MCF 10A (cell line): ENCODE measurements around the gene ZNF892. TPM values are rescaled to one million over a fixed set of nuclear protein-coding genes. Genes with fewer than 3 reads are reported as not detected.
"Not testable (repeated sequence)": the region's sequence is repeated elsewhere in the genome, so short reads cannot be mapped to it uniquely, and the experiment has no call there.

ENCODE experiments used
- BruUV-seq: library from RNA; stranded (reverse); fragments of 400-500 nt; replicated peaks from 2 replicates; lab custom pipeline; 2021; lab: Mats Ljungman, UMichigan
- CTCF ChIA-PET: fragments of 300-600 bp; sonication (Branson Sonifier 250); formaldehyde crosslinking; extraction: SDS; loops from one replicate; lab custom pipeline; 2021; ENCODE audit warnings: antibody characterized with exemption, inconsistent platforms; lab: Yijun Ruan, JAX
- POLR2A ChIA-PET: fragments of 300-600, 350-650 bp; sonication (Branson Sonifier 250); formaldehyde crosslinking; extraction: SDS; loops from one replicate; lab custom pipeline; 2020; ENCODE audit warnings: antibody characterized with exemption, inconsistent platforms; lab: Yijun Ruan, JAX
- DNase-seq: peaks from one replicate; pipeline ENCODE4 v3.0.0-alpha.2; 2018; ENCODE audit not compliant: unreplicated experiment
- H3K27ac Mint-ChIP-seq: one replicate; pipeline ENCODE4 v1.8.0; 2022; ENCODE audit warnings: mild to moderate bottlenecking, low read depth, mixed read lengths; ENCODE audit not compliant: unreplicated experiment
- H3K27me3 Mint-ChIP-seq: one replicate; pipeline ENCODE4 v1.8.0; 2022; ENCODE audit warnings: mixed read lengths; ENCODE audit not compliant: insufficient read depth, unreplicated experiment
- H3K36me3 Mint-ChIP-seq: one replicate; pipeline ENCODE4 v1.8.0; 2022; ENCODE audit warnings: mild to moderate bottlenecking, moderate library complexity, mixed read lengths; ENCODE audit not compliant: insufficient read depth, unreplicated experiment
- H3K4me1 Mint-ChIP-seq: one replicate; pipeline ENCODE4 v1.8.0; 2022; ENCODE audit warnings: mixed read lengths; ENCODE audit not compliant: insufficient read depth, unreplicated experiment
- H3K4me3 Mint-ChIP-seq: one replicate; pipeline ENCODE4 v1.8.0; 2022; ENCODE audit warnings: mild to moderate bottlenecking, moderate library complexity, mixed read lengths; ENCODE audit not compliant: unreplicated experiment
- H3K9me3 Mint-ChIP-seq: one replicate; pipeline ENCODE4 v1.8.0; 2022; ENCODE audit warnings: mixed read lengths; ENCODE audit not compliant: unreplicated experiment
- intact Hi-C: fragments of 100-400 bp; cut with micrococcal nuclease; formaldehyde crosslinking; loops from 2 replicates; pipeline ENCODE4 v1.14.1; 2022
- total RNA-seq: library from RNA; stranded (reverse); gene quantifications from 2 replicates; pipeline ENCODE4 v1.2.3, GENCODE V29; 2022
- TF ChIP-seq, protein P1 (sequence below): fragments of 200-600 bp; IDR thresholded peaks from one replicate; pipeline ENCODE4 v1.8.0; 2022; ENCODE audit warnings: antibody characterized with exemption, mild to moderate bottlenecking; ENCODE audit not compliant: unreplicated experiment

ZNF892 gene
- total RNA-seq, 1 experiment from 2014 or later: 10.3 TPM

DNA sequence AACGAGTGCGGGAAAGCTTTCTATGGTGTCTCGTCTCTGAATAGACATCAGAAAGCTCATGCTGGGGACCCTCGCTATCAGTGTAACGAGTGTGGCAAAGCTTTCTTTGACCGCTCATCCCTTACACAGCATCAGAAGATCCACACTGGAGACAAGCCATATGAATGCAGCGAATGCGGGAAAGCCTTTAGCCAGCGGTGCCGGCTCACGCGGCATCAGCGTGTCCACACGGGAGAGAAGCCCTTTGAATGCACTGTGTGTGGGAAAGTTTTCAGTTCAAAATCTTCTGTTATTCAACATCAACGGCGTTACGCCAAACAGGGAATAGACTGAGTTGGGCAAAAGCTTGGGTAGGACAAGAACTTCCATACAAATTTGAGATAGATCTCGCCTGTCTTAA lies 25.5 kb upstream of the ZNF892 start:
- H3K36me3 Mint-ChIP-seq: peaks cover 38% of the 10 kb centered on the region

DNA sequence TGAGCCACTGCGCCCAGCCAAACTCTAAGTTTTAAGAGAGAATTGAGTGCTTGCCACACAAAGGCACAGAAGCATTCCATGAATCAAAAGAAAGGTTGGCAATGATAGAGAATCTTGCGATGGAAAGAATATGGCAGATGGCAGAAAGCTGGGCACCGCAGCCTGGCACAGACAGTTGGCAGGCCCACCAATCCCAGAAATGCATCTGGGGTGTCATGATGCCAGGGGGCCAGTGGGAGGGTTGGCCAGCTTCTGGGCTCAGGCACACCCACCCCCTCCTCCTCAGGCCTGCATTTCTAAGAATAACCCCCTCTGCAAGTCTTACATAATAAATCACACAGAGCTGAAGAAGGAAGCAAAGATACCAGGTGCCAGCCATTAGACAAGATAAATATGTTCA lies 22.1 kb upstream of the ZNF892 start:
- H3K27me3 Mint-ChIP-seq: peaks cover 9% of the 10 kb centered on the region
- H3K36me3 Mint-ChIP-seq: peaks cover 26% of the 10 kb centered on the region
- H3K4me1 Mint-ChIP-seq: no peaks in the 10 kb centered on the region
- H3K9me3 Mint-ChIP-seq: peaks cover 9% of the 10 kb centered on the region
- BruUV-seq: no TSS peak
- intact Hi-C loops: no loop called here
- ChIA-PET CTCF (interaction anchor here (0.6 to 1.3 kb wide), 6 partner anchors 10 to 208 kb away, joined by 3 to 7 read pairs (median 4); no protein-coding TSS in a partner anchor), POLR2A (interaction anchor here (1.5 kb wide), 1 partner anchor 12 kb away, joined by 4 read pairs; no protein-coding TSS in a partner anchor)
- H3K4me3 Mint-ChIP-seq: no peak overlapping the region
- TF ChIP-seq, protein P1, sequence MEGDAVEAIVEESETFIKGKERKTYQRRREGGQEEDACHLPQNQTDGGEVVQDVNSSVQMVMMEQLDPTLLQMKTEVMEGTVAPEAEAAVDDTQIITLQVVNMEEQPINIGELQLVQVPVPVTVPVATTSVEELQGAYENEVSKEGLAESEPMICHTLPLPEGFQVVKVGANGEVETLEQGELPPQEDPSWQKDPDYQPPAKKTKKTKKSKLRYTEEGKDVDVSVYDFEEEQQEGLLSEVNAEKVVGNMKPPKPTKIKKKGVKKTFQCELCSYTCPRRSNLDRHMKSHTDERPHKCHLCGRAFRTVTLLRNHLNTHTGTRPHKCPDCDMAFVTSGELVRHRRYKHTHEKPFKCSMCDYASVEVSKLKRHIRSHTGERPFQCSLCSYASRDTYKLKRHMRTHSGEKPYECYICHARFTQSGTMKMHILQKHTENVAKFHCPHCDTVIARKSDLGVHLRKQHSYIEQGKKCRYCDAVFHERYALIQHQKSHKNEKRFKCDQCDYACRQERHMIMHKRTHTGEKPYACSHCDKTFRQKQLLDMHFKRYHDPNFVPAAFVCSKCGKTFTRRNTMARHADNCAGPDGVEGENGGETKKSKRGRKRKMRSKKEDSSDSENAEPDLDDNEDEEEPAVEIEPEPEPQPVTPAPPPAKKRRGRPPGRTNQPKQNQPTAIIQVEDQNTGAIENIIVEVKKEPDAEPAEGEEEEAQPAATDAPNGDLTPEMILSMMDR: no peak
- H3K27ac Mint-ChIP-seq: no peak overlapping the region
- no peak for DNase-seq

More for the DNA sequence above, 25.5 kb upstream of the ZNF892 start:
- no peaks in the 10 kb centered on the region for H3K4me1 Mint-ChIP-seq
- DNase-seq: no peak
- POLR2A ChIA-PET: no interaction called here
- intact Hi-C loops: no loop called here
- no peaks in the 10 kb centered on the region for H3K27me3 Mint-ChIP-seq
- TF ChIP-seq, protein P1: no peak
- peaks cover 12% of the 10 kb centered on the region for H3K9me3 Mint-ChIP-seq
- no peak overlapping the region for H3K27ac Mint-ChIP-seq
- no TSS peak for BruUV-seq
- no peak overlapping the region for H3K4me3 Mint-ChIP-seq
- CTCF ChIA-PET: interaction anchor here (1.0 kb wide), 1 partner anchor 9 kb away, joined by 3 read pairs; no protein-coding TSS in a partner anchor

DNA sequence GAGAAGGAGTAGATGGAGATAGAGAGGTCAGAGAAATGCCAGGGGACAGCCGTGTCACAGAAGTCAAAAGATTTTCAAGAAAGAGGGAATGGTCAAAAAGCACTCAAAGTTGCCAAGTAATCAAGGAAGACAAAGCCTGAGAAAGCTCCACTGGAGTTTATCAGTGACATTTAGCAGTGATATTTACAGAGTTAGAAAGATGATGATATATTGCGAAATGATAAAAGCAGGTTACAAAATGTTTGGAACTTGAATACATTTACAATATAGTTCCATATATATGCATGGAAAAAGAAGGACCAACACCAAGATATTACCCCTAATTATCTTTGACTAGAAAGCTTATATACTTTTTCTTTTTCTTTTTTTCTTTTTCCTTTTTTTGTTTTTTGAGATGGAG lies 21.3 kb upstream of the ZNF892 start:
- H3K27ac Mint-ChIP-seq: no peak overlapping the region
- no TSS peak for BruUV-seq
- TF ChIP-seq, protein P1: no peak
- no peak for DNase-seq
- intact Hi-C loops: no loop called here
- no peaks in the 10 kb centered on the region for H3K4me1 Mint-ChIP-seq
- peaks cover 2% of the 10 kb centered on the region for H3K9me3 Mint-ChIP-seq
- H3K36me3 Mint-ChIP-seq: peaks cover 19% of the 10 kb centered on the region
- ChIA-PET POLR2A (interaction anchor here (0.6 to 1.5 kb wide), 2 partner anchors 12 kb away, joined by 3 to 4 read pairs; no protein-coding TSS in a partner anchor), CTCF (interaction anchor here (0.7 to 1.3 kb wide), 4 partner anchors 11 to 159 kb away, joined by 3 to 7 read pairs (median 4); partner anchors contain the start of gene ZNF892)
- H3K4me3 Mint-ChIP-seq: no peak overlapping the region
- H3K27me3 Mint-ChIP-seq: peaks cover 17% of the 10 kb centered on the region

DNA sequence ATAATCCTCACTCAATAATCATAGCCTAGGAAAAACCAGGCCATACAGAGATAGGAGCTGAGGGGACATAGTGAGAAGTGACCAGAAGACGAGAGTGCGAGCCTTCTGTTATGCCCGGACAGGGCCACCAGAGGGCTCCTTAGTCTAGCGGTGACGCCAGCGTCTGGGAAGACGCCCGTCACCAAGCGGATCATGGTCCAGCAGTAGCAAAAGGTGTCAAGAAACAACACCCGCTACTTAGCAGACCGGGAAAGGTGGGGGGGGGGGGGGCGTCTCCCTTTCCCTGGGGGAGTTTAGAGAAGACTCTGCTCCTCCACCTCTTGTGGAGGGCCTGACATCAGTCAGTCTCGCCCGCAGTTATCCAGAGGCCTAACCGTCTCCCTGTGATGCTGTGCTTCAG lies 14.4 kb upstream of the ZNF892 start:
- intact Hi-C loops: loop anchor here (1.0 kb wide), 1 partner anchor 122 kb away; no protein-coding TSS in a partner anchor
- H3K36me3 Mint-ChIP-seq, BruUV-seq, H3K4me3 Mint-ChIP-seq, H3K9me3 Mint-ChIP-seq, POLR2A ChIA-PET, H3K4me1 Mint-ChIP-seq, H3K27ac Mint-ChIP-seq: not testable (repeated sequence)
- CTCF ChIA-PET: interaction anchor here (0.6 to 1.7 kb wide), 9 partner anchors 8 to 541 kb away, joined by 3 to 5 read pairs (median 3); no protein-coding TSS in a partner anchor
- TF ChIP-seq, protein P1: peak; percentile 56
- H3K27me3 Mint-ChIP-seq: peaks cover 24% of the 10 kb centered on the region
- DNase-seq: peak; percentile 45
